Esophagus muscularis mucosa (tissue), 3 donors: ENCODE results near the gene RAB40B.

Experiments
- POLR2A ChIP-seq: fragments of 450-650 bp; IDR thresholded peaks from one replicate; pipeline ENCODE4 v1.6.1; 2017; ENCODE audit warnings: antibody characterized with exemption, moderate library complexity, mild to moderate bottlenecking, low read depth
- TF ChIP-seq, protein P1 (sequence below), 3 experiments: fragments of 200-600 bp in 2 of 3; fragments of 450-650 bp in 1 of 3; sonication (generic) in 2 of 3; IDR thresholded peaks; one replicate each; pipeline ENCODE4 v1.5.1; 2017 to 2019; ENCODE audit warnings: antibody characterized with exemption in 3 of 3, mild to moderate bottlenecking in 2 of 3, moderate library complexity in 1 of 3

DNA sequence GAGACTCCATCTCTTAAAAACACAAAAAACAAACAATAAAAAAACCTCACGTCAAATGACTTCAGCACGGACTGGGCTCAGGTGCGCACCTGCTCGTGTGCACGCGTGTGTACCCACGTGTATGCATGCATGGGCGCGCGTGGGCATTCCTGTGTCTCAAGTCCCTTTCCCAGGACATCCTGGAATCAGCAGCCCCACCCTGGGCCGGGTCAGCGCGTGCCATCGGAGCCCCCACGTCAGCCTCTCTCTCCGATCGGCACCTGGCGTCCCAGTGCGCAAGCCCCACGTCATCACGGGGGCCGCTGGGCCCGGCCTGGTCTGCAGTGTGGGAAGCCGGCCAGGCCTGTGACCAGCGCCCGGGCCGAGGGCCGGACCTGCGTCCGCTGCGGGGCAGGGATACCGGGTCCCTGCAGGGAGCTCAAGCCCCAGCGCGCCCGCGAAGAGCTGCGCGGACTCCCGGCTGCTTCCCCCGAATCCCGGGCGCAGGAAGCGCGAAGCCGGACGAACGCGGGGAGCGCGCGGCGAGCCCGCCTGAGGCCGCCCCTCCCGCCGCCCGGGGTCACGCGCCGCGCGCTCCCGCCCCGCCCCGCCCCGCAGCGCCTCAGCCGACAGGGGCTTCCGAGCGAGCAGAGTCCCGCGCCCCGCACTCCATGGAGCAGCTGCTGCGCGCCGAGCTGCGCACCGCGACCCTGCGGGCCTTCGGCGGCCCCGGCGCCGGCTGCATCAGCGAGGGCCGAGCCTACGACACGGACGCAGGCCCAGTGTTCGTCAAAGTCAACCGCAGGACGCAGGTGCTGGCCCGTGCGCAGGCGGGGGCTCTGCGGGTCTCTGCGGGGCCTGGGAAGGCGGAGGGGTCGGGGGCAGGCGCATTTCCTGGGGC lies 36.7 kb upstream of the RAB40B start, which contains the start of gene FN3K:
- TF ChIP-seq, protein P1, sequence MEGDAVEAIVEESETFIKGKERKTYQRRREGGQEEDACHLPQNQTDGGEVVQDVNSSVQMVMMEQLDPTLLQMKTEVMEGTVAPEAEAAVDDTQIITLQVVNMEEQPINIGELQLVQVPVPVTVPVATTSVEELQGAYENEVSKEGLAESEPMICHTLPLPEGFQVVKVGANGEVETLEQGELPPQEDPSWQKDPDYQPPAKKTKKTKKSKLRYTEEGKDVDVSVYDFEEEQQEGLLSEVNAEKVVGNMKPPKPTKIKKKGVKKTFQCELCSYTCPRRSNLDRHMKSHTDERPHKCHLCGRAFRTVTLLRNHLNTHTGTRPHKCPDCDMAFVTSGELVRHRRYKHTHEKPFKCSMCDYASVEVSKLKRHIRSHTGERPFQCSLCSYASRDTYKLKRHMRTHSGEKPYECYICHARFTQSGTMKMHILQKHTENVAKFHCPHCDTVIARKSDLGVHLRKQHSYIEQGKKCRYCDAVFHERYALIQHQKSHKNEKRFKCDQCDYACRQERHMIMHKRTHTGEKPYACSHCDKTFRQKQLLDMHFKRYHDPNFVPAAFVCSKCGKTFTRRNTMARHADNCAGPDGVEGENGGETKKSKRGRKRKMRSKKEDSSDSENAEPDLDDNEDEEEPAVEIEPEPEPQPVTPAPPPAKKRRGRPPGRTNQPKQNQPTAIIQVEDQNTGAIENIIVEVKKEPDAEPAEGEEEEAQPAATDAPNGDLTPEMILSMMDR (IDR thresholded peaks at IDR 0.05): no peak
- no peak for TF ChIP-seq POLR2A
